Hepatocyte (in vitro differentiated cells): Measurements from ENCODE around the gene COL4A2.

ENCODE experiments used
- EZH2 ChIP-seq: fragments of 200-600 bp; sonication (generic); IDR thresholded peaks from 2 replicates; pipeline ENCODE4 v1.6.1; 2016; ENCODE audit warnings: antibody characterized with exemption, mild to moderate bottlenecking, borderline replicate concordance
- EZH2phosphoT487 ChIP-seq: fragments of 200-600 bp; sonication (generic); IDR thresholded peaks from one replicate; pipeline ENCODE4 v1.6.1; 2018; ENCODE audit warnings: antibody characterized with exemption, mild to moderate bottlenecking, low read depth, moderate library complexity; ENCODE audit not compliant: unreplicated experiment, severe bottlenecking
- TF ChIP-seq, protein P1 (sequence below): fragments of 200-600 bp; sonication (generic); IDR thresholded peaks from 2 replicates; pipeline ENCODE4 v1.5.1; 2016; ENCODE audit warnings: antibody characterized with exemption, mild to moderate bottlenecking; ENCODE audit not compliant: poor library complexity

DNA sequence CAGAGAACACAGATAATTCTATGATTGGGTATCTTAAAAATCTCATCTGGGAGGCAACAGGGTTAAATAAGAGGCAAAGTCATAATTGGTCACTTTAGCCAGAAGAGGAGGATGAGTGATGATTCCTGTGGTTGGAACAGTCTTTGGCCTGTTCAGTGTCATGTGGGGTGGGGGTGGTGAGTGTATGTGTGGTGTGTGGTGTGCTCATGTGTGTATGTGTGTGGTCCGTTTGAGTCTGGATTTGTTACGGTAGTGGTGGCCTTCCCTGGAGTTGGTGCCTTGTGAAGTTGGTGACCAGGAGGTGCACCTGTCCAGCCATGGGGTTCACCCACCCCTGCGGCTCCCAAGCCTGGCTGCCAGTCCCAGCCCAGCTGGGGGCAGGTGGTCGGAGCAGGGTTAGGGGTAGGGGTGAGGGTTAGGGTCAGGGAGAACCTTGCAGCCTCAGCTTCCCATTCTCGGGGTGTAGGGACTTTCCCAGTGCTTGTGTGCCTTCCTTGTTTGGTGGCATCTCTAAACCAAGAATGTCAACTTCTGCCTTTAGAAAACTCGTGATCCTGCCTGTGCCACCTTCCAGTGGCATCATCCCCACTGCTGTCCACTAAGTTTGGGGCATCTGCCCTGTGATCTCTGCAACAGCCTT, 156.9 kb downstream of the COL4A2 start:
- TF ChIP-seq, protein P1, sequence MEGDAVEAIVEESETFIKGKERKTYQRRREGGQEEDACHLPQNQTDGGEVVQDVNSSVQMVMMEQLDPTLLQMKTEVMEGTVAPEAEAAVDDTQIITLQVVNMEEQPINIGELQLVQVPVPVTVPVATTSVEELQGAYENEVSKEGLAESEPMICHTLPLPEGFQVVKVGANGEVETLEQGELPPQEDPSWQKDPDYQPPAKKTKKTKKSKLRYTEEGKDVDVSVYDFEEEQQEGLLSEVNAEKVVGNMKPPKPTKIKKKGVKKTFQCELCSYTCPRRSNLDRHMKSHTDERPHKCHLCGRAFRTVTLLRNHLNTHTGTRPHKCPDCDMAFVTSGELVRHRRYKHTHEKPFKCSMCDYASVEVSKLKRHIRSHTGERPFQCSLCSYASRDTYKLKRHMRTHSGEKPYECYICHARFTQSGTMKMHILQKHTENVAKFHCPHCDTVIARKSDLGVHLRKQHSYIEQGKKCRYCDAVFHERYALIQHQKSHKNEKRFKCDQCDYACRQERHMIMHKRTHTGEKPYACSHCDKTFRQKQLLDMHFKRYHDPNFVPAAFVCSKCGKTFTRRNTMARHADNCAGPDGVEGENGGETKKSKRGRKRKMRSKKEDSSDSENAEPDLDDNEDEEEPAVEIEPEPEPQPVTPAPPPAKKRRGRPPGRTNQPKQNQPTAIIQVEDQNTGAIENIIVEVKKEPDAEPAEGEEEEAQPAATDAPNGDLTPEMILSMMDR, result no peak
- TF ChIP-seq EZH2phosphoT487 (no peak), EZH2 (no peak)
